Fibroblast of villous mesenchyme (primary cell): ENCODE data around the gene PITPNM1. TPM values are rescaled to one million over a fixed set of nuclear protein-coding genes. Genes with fewer than 3 reads are reported as not detected.
"Not testable (repeated sequence)": the region's sequence is repeated elsewhere in the genome, so short reads cannot be mapped to it uniquely, and the experiment has no call there.

Source experiments
- DNase-seq: peaks from one replicate; pipeline ENCODE4 v3.0.0-alpha.2; 2010; ENCODE audit warnings: low read depth
- H3K4me3 ChIP-seq: 2 replicates; pipeline ENCODE4 v1.5.1; 2011; ENCODE audit warnings: low read depth, mild to moderate bottlenecking, low read length
- CTCF ChIP-seq: IDR thresholded peaks from 2 replicates; pipeline ENCODE4 v1.5.1; 2012; ENCODE audit warnings: low read depth, mild to moderate bottlenecking, low read length; ENCODE audit not compliant: insufficient read depth
- total RNA-seq: library from RNA; depleted of rRNA; stranded (reverse); fragments of >200 nt; gene quantifications from 2 replicates; pipeline ENCODE4 v1.2.3, GENCODE V29; 2012

PITPNM1 gene
- total RNA-seq, result 21.9 and 22.9 TPM in 2 replicates

- peak; percentile 51 for DNase-seq
- peak within 1 kb of the TSS; percentile 81 for H3K4me3 ChIP-seq
- no peak for TF ChIP-seq CTCF
Observed at GRCh38 chr11:67504950-67505581, at the start of gene PITPNM1. PITPNM1 (minus strand) TSS chr11:67505363; CDS start chr11:67504180, 1,183 bp downstream.

GRCh38 chr11:67551697-67552096 lies 46.5 kb upstream of the PITPNM1 start:
- H3K4me3 ChIP-seq, DNase-seq: not testable (repeated sequence)

- no peak for DNase-seq
- no peak for TF ChIP-seq CTCF
- H3K4me3 ChIP-seq, result no peak overlapping the region
Observed at GRCh38 chr11:67551127-67551526, 46.0 kb upstream of the PITPNM1 start.

GRCh38 chr11:67548555-67549110 lies 43.5 kb upstream of the PITPNM1 start:
- TF ChIP-seq CTCF, result no peak
- DNase-seq, result no peak
- no peak overlapping the region for H3K4me3 ChIP-seq

- not testable (repeated sequence) for DNase-seq, H3K4me3 ChIP-seq
Observed at GRCh38 chr11:67548112-67548511, 42.9 kb upstream of the PITPNM1 start.

GRCh38 chr11:67545280-67545679 lies 40.1 kb upstream of the PITPNM1 start:
- DNase-seq, result no peak
- TF ChIP-seq CTCF, result no peak
- no peak overlapping the region for H3K4me3 ChIP-seq

GRCh38 chr11:67544616-67545242 lies 39.6 kb upstream of the PITPNM1 start:
- peak; percentile 10 for DNase-seq
- TF ChIP-seq CTCF, result no peak
- no peak overlapping the region for H3K4me3 ChIP-seq

- TF ChIP-seq CTCF, result no peak
- H3K4me3 ChIP-seq, result no peak overlapping the region
- DNase-seq, result no peak
Observed at GRCh38 chr11:67543585-67543984, 38.4 kb upstream of the PITPNM1 start.
